ENCODE data around the gene SUSD5. TPM values are rescaled to one million over a fixed set of nuclear protein-coding genes. Genes with fewer than 3 reads are reported as not detected.

Gene SUSD5
- total and polyA plus RNA-seq, 2 of the 4 experiments (the other 2 are of a cell fraction), result 1.4 to 2.9 TPM

- Histone ChIP-seq H3K56ac (ENCODE audit: extremely low read depth, insufficient read depth, low read length) (no peak overlapping the region), H3K14ac (replicated peaks; ENCODE audit: low read depth, low read length) (no peak overlapping the region), H3K9me1 (ENCODE audit: insufficient read depth, low read length) (no peaks in the 10 kb centered on the region), H2BK20ac (ENCODE audit: low read depth, low read length) (no peak overlapping the region), H2BK15ac (ENCODE audit: low read depth, low read length) (no peak overlapping the region), H4K8ac (ENCODE audit: low read depth in 2 of 2, low read length in 2 of 2) (no peak overlapping the region), H3K27ac (ENCODE audit: insufficient read depth, low read length) (no peak overlapping the region), H3K9ac (ENCODE audit: low read depth, low read length) (no peak overlapping the region), H2AK5ac (ENCODE audit: low read depth, low read length) (no peak overlapping the region), H3K18ac (ENCODE audit: low read depth, low read length) (no peak overlapping the region), H4K5ac (ENCODE audit: low read depth, low read length) (no peak overlapping the region), H2AFZ (replicated peaks; ENCODE audit: low read length, poor library complexity) (peak overlapping the region; percentile 33), H3K4ac (ENCODE audit: low read depth, low read length) (no peak overlapping the region), H3K4me2 (ENCODE audit: low read depth, low read length) (no peak overlapping the region), H4K20me1 (ENCODE audit: insufficient read depth, low read length) (no peaks in the 10 kb centered on the region), H3K27me3 (ENCODE audit: control insufficient read depth, insufficient read depth, low read length) (peaks cover 16% of the 10 kb centered on the region), H3K4me3 (ENCODE audit: insufficient read depth, low read depth, low read length) (no peak overlapping the region), H4K91ac (ENCODE audit: insufficient read depth, low read depth, low read length) (no peak overlapping the region), H2AK9ac (replicated peaks; ENCODE audit: low read depth, low read length, poor library complexity) (no peak overlapping the region), H3K23ac (ENCODE audit: low read depth, low read length) (no peak overlapping the region), H3K79me1 (ENCODE audit: low read depth in 1 of 2, low read length in 2 of 2) (no peaks in the 10 kb centered on the region), H3K36me3 (ENCODE audit: control insufficient read depth, insufficient read depth, low read length) (no peaks in the 10 kb centered on the region), H3K4me1 (ENCODE audit: control insufficient read depth, insufficient read depth, low read length) (no peaks in the 10 kb centered on the region), H3K9me3 (ENCODE audit: control insufficient read depth, insufficient read depth, low read length) (no peaks in the 10 kb centered on the region), H2BK5ac (ENCODE audit: low read depth, low read length, poor library complexity, severe bottlenecking) (no peak overlapping the region), H2BK120ac (ENCODE audit: low read depth, low read length) (no peak overlapping the region)
- intact Hi-C loops (cut with micrococcal nuclease) (no loop called here), dilution Hi-C loops (cut with HindIII; ENCODE audit: low sequenced_read_pairs, unreplicated experiment) (no loop called here), in situ Hi-C loops (cut with MboI; ENCODE audit: low sequenced_read_pairs) (no loop called here)
- ChIA-PET POLR2A (ENCODE audit: unreplicated experiment) (no interaction called here), CTCF (no interaction called here)
- ATAC-seq (ENCODE audit: low read depth), result no peak
- BruUV-seq (replicated peaks), result no TSS peak
- 58% methylated on average over 2 of the region's 5 CpGs; no CpG with 5 or more reads in 1 of the 2 experiments for WGBS, 2 experiments (ENCODE audit: extremely low coverage in 2 of 2, insufficient read length in 1 of 2)
- TF ChIP-seq SMC3 (IDR thresholded peaks at IDR 0.05; ENCODE audit: low read depth, low read length), result no peak
- no peak for TF ChIP-seq MAFK (IDR thresholded peaks at IDR 0.05; ENCODE audit: low read depth, low read length)
- TF ChIP-seq MAZ (IDR thresholded peaks at IDR 0.05; ENCODE audit: borderline replicate concordance, low read depth, low read length), result no peak
- no peak for TF ChIP-seq CTCF (conservative IDR thresholded peaks at IDR 0.05; ENCODE audit: low read depth, low read length)
- no peak for TF ChIP-seq RCOR1 (IDR thresholded peaks at IDR 0.05; ENCODE audit: insufficient replicate concordance, low read length)
- no peak for TF ChIP-seq MXI1 (IDR thresholded peaks at IDR 0.05; ENCODE audit: borderline replicate concordance, low read depth, low read length)
- TF ChIP-seq NFE2L2 (IDR thresholded peaks at IDR 0.05; ENCODE audit: low read depth, low read length), result no peak
- TF ChIP-seq, protein P1, sequence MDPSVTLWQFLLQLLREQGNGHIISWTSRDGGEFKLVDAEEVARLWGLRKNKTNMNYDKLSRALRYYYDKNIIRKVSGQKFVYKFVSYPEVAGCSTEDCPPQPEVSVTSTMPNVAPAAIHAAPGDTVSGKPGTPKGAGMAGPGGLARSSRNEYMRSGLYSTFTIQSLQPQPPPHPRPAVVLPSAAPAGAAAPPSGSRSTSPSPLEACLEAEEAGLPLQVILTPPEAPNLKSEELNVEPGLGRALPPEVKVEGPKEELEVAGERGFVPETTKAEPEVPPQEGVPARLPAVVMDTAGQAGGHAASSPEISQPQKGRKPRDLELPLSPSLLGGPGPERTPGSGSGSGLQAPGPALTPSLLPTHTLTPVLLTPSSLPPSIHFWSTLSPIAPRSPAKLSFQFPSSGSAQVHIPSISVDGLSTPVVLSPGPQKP (IDR thresholded peaks at IDR 0.05; ENCODE audit: borderline replicate concordance, low read depth, low read length), result no peak
- no peak for TF ChIP-seq RFX5 (IDR thresholded peaks at IDR 0.05; ENCODE audit: low read depth, low read length)
- TF ChIP-seq POLR2A (IDR thresholded peaks at IDR 0.05; ENCODE audit: low read depth, low read length), result no peak
- TF ChIP-seq RAD21 (IDR thresholded peaks at IDR 0.05; ENCODE audit: low read length), result no peak
- no peak for TF ChIP-seq FOS (IDR thresholded peaks at IDR 0.05; ENCODE audit: low read depth, low read length)
- TF ChIP-seq CHD1 (IDR thresholded peaks at IDR 0.05; ENCODE audit: low read depth, low read length), result no peak
- TF ChIP-seq CEBPB (IDR thresholded peaks at IDR 0.05; ENCODE audit: low read depth, low read length), result no peak
- TF ChIP-seq, protein P2, sequence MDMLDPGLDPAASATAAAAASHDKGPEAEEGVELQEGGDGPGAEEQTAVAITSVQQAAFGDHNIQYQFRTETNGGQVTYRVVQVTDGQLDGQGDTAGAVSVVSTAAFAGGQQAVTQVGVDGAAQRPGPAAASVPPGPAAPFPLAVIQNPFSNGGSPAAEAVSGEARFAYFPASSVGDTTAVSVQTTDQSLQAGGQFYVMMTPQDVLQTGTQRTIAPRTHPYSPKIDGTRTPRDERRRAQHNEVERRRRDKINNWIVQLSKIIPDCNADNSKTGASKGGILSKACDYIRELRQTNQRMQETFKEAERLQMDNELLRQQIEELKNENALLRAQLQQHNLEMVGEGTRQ (IDR thresholded peaks at IDR 0.05; ENCODE audit: low read depth, low read length), result no peak
- TF ChIP-seq BHLHE40 (IDR thresholded peaks at IDR 0.05; ENCODE audit: low read depth, low read length), result no peak
- DNase-seq, result no peak
These were observed 13.3 kb upstream of the SUSD5 start for GRCh38 chr3:33231756-33232465.

Measured in IMR-90 (cell line).